Calu3 (cell line): ENCODE measurements around the gene CDC42. TPM values are rescaled to one million over a fixed set of nuclear protein-coding genes. Genes with fewer than 3 reads are reported as not detected.
"Not testable (repeated sequence)": the region's sequence is repeated elsewhere in the genome, so short reads cannot be mapped to it uniquely, and the experiment has no call there.

Source experiments
- BruUV-seq: library from RNA; stranded (reverse); fragments of 400-500 nt; replicated peaks from 2 replicates; lab custom pipeline; 2021; lab: Mats Ljungman, UMichigan
- CTCF ChIA-PET: fragments of 300-600 bp; sonication (Branson Sonifier 250); formaldehyde crosslinking; loops from one replicate; lab custom pipeline; 2022; ENCODE audit warnings: antibody characterized with exemption; lab: Charles Lee
- DNase-seq: peaks from one replicate; pipeline ENCODE4 v3.0.0; 2022
- H3K27ac Mint-ChIP-seq: one replicate; pipeline ENCODE4 v1.8.0; 2022; ENCODE audit warnings: mixed read lengths; ENCODE audit not compliant: unreplicated experiment
- H3K27me3 Mint-ChIP-seq: one replicate; pipeline ENCODE4 v1.8.0; 2022; ENCODE audit warnings: mixed read lengths; ENCODE audit not compliant: unreplicated experiment
- H3K36me3 Mint-ChIP-seq: one replicate; pipeline ENCODE4 v1.8.0; 2022; ENCODE audit warnings: mild to moderate bottlenecking, moderate library complexity, mixed read lengths; ENCODE audit not compliant: insufficient read depth, unreplicated experiment
- H3K4me1 Mint-ChIP-seq: one replicate; pipeline ENCODE4 v1.8.0; 2022; ENCODE audit warnings: mild to moderate bottlenecking, low read depth, mixed read lengths; ENCODE audit not compliant: unreplicated experiment
- H3K4me3 Mint-ChIP-seq: one replicate; pipeline ENCODE4 v1.8.0; 2022; ENCODE audit warnings: mild to moderate bottlenecking, low read depth, moderate library complexity, mixed read lengths; ENCODE audit not compliant: unreplicated experiment
- H3K9me3 Mint-ChIP-seq: one replicate; pipeline ENCODE4 v1.8.0; 2022; ENCODE audit warnings: low read depth, mixed read lengths; ENCODE audit not compliant: unreplicated experiment
- intact Hi-C: fragments of 100-400 bp; cut with micrococcal nuclease; formaldehyde crosslinking; loops from one replicate; pipeline ENCODE4 v1.10.0; 2022; ENCODE audit not compliant: unreplicated experiment
- total RNA-seq: library from RNA; stranded (reverse); gene quantifications from 2 replicates; pipeline ENCODE4 v1.2.3, GENCODE V29; 2022
- TF ChIP-seq, protein P1 (sequence below): fragments of 200-600 bp; IDR thresholded peaks from one replicate; pipeline ENCODE4 v1.8.0; 2022; ENCODE audit warnings: antibody characterized with exemption; ENCODE audit not compliant: unreplicated experiment

The CDC42 gene
- total RNA-seq, 1 experiment from 2014 or later: 204 TPM

DNA sequence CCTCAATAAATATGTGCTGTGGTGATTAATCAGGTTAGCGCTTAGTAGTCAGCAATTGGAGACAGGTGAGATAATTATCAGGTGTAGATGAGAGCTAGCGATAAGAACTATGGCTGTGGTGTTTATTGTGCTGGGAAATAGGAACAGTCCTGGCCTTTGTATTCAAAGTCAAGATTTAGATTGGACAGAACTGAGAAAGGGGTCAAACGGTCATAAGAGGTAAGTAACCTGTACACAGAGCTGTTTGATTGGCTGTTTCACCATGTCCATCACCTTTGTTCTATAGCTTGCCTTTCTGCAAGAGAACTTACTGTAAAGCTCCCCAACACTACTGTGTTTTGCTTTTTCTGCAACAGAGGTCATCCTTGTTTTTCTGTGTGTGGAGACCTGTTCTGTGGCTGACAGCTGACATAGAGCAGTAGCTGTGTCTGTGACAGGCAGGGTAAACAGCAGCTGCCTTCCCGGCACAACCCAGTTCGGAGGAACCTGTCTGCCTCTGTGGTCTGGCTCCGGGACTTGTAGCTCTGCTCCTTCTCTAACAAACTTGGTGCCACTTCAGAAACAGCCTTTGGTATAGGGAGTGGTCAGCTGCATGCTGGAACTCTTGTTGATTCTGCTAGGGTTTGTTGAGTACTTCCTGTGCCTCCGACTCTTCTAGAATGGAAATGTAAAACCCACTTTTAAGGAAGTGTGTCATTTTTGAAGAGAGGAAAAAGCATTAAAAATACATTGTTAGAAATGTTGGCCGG lies 21.1 kb upstream of the CDC42 start:
- Mint-ChIP-seq H3K9me3 (no peaks in the 10 kb centered on the region), H3K4me3 (no peak overlapping the region), H3K27ac (no peak overlapping the region), H3K27me3 (no peaks in the 10 kb centered on the region), H3K36me3 (no peaks in the 10 kb centered on the region), H3K4me1 (no peaks in the 10 kb centered on the region)
- DNase-seq: no peak
- TF ChIP-seq, protein P1, sequence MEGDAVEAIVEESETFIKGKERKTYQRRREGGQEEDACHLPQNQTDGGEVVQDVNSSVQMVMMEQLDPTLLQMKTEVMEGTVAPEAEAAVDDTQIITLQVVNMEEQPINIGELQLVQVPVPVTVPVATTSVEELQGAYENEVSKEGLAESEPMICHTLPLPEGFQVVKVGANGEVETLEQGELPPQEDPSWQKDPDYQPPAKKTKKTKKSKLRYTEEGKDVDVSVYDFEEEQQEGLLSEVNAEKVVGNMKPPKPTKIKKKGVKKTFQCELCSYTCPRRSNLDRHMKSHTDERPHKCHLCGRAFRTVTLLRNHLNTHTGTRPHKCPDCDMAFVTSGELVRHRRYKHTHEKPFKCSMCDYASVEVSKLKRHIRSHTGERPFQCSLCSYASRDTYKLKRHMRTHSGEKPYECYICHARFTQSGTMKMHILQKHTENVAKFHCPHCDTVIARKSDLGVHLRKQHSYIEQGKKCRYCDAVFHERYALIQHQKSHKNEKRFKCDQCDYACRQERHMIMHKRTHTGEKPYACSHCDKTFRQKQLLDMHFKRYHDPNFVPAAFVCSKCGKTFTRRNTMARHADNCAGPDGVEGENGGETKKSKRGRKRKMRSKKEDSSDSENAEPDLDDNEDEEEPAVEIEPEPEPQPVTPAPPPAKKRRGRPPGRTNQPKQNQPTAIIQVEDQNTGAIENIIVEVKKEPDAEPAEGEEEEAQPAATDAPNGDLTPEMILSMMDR: no peak
- BruUV-seq: no TSS peak
- intact Hi-C loops: no loop called here
- CTCF ChIA-PET: interaction anchor here (1.0 kb wide), 1 partner anchor 21 kb away, joined by 3 read pairs; the partner anchor contains the start of gene CDC42

DNA sequence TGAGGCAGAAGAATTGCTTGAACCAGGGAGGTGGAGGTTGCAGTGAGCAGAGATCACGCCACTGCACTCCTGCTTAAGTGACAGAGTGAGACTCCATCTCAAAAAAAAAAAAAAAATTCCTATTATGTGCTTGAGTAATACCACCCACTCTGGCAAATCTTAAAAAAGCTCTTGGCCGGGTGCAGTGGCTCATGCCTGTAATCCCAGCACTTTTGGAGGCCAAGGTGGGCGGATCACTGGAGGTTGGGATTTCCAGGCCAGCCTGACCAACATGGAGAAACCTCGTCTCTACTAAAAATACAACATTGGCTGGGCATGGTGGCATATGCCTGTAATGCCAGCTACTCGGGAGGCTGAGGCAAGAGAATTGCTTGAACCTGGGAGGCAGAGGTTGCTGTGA lies 17.7 kb upstream of the CDC42 start:
- H3K27ac Mint-ChIP-seq, H3K27me3 Mint-ChIP-seq, intact Hi-C loops, DNase-seq, H3K36me3 Mint-ChIP-seq, H3K9me3 Mint-ChIP-seq, BruUV-seq, H3K4me3 Mint-ChIP-seq, H3K4me1 Mint-ChIP-seq: not testable (repeated sequence)
- CTCF ChIA-PET: interaction anchor here (0.7 to 0.8 kb wide), 3 partner anchors 41 to 1289 kb away, joined by 5 to 6 read pairs (median 5); no protein-coding TSS in a partner anchor

DNA sequence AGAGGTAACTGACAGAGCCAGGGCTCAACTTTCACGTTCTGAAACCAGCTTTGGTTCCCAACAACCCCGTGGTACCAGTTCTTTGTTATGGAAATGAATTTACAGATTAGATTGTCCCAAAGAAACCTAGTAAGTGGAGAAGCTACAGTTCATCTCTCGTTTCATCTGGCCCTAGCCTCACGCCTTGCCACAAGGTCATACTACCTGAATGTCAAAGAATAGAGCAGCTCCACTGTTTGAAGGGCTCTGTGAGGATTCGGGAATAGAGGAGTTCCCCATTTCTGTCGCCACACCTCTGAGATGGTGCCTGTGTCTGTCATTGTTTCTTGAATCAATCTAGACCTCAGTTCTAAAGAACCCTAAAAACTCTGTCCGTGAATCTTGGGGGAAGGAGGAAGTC lies 15.0 kb upstream of the CDC42 start:
- CTCF ChIA-PET: no interaction called here
- H3K27ac Mint-ChIP-seq: no peak overlapping the region
- TF ChIP-seq, protein P1: no peak
- no peaks in the 10 kb centered on the region for H3K9me3 Mint-ChIP-seq
- no peak for DNase-seq
- peaks cover 9% of the 10 kb centered on the region for H3K4me1 Mint-ChIP-seq
- no peak overlapping the region for H3K4me3 Mint-ChIP-seq
- no TSS peak for BruUV-seq
- intact Hi-C loops: no loop called here
- no peaks in the 10 kb centered on the region for H3K27me3 Mint-ChIP-seq
- H3K36me3 Mint-ChIP-seq: no peaks in the 10 kb centered on the region

DNA sequence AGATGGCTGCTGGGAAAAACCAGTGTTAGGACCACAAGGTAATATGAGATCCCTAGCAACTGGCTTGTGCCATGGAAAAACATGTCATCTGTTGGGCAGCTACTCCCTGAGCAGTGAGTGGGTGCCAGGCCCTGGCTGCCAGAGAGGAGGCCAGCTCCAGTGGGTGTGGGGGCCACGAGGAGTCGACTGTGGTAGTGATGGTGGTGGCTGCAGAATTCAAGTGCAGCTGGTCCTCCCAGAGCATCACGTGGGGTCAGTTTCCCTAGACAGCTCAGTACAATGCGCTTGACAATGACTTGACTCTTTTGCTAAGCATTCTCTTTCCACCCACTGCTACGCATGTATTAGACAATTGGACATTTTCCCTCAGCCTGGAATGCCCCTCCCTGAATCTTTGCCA lies 14.5 kb upstream of the CDC42 start:
- CTCF ChIA-PET: no interaction called here
- Mint-ChIP-seq H3K4me1 (peaks cover 14% of the 10 kb centered on the region), H3K9me3 (no peaks in the 10 kb centered on the region), H3K4me3 (no peak overlapping the region), H3K36me3 (no peaks in the 10 kb centered on the region), H3K27ac (no peak overlapping the region), H3K27me3 (no peaks in the 10 kb centered on the region)
- DNase-seq: no peak
- intact Hi-C loops: no loop called here
- no TSS peak for BruUV-seq
- TF ChIP-seq, protein P1: no peak
